Stimulated activated CD4-positive, alpha-beta T cell treated with anti-CD3 and anti-CD28 coated beads, Interleukin-15, amount 100 ng/mL, for 48 hours (primary cell): Measurements from ENCODE around the gene AFF3.
"Not testable (repeated sequence)": the region's sequence is repeated elsewhere in the genome, so short reads cannot be mapped to it uniquely, and the experiment has no call there.

Experiments used
- DNase-seq, 2 donors: peaks; one replicate each; pipeline ENCODE4 v3.0.0-alpha.2; 2020; ENCODE audit warnings: low read depth in 2 of 2

AFF3 gene

GRCh38 chr2:100145893-100146656 lies 3.7 kb upstream of the AFF3 start:
- no peak for DNase-seq

DNA sequence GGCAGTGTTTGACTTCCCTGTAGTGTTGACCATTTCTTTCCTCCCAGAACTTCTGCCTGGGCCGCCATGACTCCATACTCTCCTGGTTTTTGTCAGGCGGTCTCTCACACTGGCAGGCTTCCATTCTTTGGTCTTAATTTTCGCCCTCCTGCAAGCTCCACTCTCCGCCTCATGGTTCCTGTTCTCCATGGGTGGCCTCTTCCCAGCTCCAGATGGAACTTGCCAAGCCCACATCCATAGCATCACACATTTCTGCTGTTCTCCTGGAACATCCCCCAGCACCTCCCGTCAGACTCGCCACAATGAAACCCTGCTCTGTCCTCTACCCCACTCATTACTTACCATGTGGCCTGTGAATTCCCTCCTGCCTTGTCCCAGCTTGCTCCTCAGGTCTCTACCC lies 896 bp upstream of the AFF3 start:
- DNase-seq = no peak

DNA sequence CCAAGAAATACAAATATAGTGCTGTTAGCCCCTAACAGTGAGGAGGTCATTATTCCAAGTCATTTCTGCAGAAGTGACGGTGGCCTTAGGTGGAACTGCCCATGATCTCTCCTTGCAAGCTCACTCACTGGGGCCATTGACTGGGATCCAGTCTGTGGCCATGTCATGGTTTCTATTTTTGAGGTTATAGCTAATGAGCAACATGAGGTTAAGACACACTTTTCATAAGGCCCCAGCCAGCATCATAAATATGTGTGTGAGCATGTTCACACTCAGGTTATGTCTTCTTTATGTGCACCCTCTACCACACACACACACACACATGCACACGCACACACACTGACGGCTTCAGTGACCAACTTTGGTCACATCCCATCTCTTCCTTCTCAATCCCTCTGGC lies 484 bp downstream of the AFF3 start:
- DNase-seq = no peak

DNA sequence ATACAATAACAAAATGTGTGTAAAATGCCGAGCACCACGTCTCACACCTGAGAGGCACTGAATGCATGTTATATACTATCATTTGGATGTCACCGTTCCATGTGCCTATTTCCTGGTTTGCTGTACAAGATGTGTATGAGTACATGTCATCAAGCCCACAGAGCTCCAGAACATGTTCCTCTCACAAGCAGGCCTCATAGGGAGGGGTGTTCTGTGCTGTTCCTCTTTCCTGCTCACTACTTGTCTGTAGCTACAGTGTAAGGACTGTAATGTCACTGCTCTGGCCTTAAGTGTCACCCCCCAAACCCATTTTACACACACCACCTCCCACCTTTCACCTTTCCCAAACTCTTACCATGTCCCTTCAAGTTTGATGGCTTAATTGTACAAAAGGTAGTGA lies 1.8 kb downstream of the AFF3 start:
- DNase-seq = no peak

GRCh38 chr2:100137866-100138570 lies 4.4 kb downstream of the AFF3 start:
- DNase-seq = no peak

GRCh38 chr2:100137318-100137717 lies 5.1 kb downstream of the AFF3 start:
- DNase-seq = no peak

- no peak for DNase-seq
These were observed 6.1 kb downstream of the AFF3 start for GRCh38 chr2:100136310-100136709.

DNA sequence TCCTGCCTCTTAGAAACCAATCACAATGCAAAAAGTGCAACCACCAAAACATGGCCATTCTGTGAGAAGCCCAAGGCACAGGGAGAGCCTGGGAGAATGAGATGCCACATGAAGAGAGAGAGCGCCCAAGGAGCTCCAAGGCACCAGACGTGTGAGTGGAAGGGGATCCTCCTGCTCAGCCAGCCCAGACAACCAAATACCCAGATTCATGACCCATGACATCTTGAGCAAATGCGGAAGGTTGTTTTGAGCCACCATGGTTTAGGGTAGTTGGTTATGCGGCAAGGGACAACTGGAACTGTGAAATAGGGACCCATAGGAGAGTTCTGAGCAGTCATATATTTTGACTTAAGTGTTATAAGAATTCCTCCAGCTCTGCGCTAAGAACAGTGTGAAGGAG lies 7.0 kb downstream of the AFF3 start:
- no peak for DNase-seq

DNA sequence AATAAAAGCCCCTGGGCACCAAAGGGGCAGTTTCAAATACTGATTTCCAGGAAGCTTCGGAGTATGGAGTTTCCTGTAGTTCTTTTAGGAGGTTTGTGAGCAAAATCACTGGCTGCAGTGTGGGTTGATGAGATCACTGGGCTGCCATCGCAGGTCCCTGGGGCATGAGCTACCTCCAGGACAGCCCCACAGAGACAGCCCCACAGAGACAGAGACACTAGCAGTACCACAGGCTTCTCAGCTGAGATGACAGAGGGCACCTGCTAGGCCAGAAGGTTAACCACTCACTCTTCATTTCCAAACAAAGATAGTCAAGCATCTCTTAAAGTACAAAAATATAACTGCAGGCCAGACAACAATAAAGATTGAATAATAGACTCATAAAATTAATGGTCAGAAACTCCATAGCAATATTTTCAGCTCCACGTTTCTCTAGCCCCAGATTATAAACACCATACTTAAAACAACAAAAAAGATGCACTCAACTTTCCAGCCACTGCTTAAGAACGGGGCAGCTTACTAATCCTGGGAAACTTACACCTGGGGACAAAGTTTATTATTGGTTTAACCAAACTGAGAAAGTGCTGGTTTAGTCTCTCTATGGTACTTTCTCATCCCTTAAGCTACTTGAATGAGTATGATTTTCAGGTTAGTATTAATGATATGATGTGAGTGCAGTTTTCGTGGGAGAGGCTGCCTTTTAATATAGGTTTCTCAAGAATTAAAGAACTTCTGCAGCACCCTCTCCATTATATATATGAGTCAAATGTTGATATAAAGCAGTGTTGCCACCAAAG lies 11.6 kb downstream of the AFF3 start:
- no peak for DNase-seq

GRCh38 chr2:100126897-100127401 lies 15.4 kb downstream of the AFF3 start:
- DNase-seq = no peak

DNA sequence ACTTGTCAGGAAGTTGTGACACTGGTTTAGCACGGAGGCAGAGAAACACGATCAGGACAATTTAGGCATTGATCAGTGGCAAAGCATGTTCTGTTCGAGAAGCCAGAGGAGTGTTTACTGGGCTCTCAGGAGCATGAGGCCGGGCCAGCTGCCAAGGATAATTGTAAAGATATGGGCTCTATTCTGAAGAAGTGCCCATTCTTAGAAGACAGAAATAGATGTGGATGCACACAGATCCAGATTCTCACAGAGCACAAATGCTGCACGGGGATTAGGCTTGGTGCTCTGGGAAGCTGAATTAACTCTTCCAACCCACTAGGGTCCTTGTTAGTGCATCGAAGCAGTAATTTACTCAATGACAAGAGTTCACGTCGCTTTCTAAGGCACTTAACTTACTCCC lies 16.2 kb downstream of the AFF3 start:
- no peak for DNase-seq

- no peak for DNase-seq
These were observed 16.8 kb downstream of the AFF3 start for GRCh38 chr2:100125626-100126025.

DNA sequence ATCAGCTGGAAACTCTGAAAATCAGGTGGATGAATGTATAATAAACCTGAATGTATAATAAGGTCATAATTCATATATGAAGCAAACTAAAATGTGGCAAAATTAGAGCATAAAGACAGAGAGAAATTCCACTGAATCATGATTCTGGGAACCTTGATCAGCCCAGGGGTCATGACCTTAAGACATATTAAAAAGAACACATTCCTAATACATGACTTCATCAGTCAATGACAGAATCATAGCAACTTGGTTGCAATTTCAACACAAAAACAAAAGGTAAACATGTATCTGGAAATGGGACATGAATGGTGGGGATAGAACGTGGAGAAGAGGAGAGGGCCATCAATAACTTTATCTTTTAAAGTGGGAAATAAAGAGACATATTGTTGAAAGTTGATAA lies 17.6 kb downstream of the AFF3 start:
- DNase-seq = no peak

DNA sequence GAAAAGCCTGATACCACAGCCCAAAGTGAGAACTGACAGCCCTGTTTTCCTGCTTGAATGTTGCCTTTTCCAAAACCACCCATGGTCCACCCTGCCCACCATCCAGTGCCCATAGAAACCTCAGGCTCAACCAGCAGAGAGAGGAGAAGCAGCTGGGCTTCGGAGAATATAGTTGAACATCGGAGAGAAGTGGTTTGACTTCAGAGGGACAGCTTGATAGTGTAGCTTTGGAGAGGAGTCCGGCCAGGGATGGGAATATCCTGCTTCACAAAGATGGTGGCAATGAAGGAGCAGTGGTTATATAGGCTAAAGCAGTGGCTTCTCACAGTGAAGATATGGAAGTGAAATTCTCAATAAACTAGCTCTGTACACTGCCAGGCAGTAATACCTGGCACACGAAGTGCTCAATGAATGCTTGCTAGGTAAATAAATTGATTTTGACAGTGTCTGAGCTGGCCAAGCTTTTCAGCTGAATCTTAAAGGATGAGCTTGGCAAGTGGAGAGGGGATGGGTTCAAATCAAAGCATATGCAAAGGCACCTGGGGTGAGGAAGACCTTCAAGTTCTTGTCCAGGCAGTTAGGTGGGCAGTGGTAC lies 21.2 kb downstream of the AFF3 start:
- no peak for DNase-seq

- no peak for DNase-seq
These were observed 23.2 kb downstream of the AFF3 start for GRCh38 chr2:100119235-100119634.

DNA sequence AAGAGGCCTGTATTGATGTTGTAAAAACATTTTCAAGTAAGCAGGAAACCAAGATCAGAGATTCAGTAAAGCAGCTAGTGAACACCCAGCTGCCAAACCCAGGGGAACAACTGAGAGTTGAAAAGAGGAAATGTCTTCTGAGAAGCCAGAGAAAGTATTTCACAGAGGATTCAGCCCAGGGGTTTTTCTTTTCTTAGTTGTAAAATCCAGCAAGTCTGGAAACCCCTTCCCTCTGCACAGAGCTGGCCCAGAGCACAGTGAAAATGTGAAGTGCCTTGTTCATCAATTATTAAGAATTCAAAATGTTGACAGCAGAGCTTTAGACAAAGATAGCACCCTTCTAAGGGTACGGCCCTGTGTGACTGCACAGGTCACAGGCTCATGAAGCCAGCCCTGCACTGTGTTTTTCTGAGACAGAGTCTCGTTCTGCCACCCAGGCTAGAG lies 28.4 kb downstream of the AFF3 start:
- no peak for DNase-seq

DNA sequence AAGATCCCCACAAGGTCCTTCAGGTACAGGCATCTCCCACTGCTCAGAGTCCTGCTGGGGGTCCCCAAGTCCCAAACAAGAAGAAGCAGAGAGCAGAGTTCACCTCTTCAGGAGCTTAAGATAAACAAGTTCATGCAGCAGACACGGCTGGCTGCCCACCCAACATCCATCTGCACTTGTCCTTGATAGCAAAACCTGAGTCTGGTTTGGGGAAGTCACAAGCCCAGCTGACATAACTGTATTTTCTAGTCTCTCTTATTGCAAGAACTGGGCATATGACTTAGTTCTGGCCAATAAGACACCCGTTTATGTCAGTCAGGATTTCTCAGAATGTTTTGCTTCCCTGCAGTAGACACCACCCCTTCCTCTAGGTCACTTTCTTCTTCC lies 31.8 kb downstream of the AFF3 start:
- no peak for DNase-seq

DNA sequence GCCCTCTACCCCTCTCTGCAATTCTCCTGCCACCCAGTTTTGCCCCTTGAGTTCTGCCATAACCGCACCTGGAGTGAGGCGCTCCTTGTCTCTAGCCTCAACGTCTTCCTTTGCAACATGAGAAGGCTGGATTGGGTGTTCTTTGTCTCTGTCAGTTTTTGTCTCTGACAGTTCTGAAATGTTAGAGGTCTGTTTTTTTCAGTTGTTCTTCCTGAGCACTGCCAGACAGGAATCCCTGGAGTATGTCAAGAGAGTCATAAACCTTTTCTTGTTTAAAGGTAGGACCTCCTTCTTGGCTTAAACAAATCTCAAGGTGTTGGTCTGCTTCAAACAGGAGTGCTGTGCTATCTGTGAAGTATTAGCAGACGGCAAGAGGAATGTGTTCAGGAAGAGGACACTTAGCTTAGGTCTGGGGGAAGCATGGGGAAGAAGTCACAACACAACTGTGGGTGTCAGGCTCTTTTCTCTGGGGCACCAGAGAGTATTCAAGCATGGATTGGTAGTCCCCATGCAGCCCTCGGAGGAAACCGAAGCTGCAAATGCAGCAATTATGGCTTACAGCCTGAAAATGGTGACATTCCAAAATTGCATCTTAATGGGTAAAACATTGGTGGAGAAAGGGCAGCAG lies 32.3 kb downstream of the AFF3 start:
- DNase-seq = no peak

DNA sequence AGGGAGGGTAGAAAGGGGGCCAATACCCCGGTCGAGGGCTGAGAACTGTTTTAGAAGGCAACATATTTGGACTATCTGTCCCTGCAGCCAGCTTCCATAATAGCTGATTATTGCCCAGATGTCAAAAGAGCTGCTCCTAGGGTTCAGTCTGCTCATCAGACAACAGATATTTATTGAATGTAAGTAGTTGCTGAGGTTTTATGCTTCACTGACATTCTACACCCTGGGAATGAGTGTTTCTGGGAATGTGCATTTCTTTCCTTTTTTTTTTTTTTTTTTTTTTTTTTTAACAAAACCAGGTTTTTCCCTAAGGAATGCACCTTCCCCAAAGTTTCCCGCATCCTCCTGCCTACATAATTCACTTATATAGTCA lies 33.8 kb downstream of the AFF3 start:
- not testable (repeated sequence) for DNase-seq

DNA sequence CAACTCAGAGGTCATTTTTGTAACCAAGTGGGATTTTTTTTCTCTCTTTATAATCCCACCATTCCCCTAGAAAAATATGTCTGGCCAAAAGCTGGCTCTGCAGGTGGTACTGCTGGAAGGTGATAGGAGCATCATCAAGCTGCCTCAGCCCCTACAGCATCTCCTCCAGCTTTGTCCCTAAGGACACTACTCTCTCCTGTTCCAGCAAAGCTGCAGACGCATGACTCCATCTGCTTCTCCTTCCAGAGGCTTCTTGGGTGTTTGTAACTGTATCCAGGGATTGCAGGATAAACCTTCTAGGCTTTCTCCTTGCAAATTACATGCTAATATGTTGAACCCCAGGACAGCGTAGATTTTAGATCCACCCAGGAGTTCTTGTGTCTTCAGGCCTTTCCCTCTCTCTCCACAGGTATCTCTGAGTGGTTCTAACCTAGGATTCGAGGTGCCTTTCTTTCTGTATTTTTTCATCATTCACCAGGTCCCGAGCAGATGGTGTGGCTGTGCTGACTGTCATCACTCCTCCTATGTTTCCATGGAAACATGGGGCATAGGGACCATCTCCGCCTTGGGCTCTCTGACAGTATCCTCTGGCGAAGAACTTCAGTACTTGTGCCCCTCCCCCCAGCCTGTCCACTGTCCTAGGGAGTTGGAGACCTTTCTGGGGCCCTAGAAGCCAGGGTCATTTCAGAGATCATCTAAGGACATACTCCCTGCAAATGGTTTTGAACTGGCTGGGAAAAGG lies 34.3 kb downstream of the AFF3 start:
- no peak for DNase-seq

GRCh38 chr2:100107440-100107839 lies 35.0 kb downstream of the AFF3 start:
- no peak for DNase-seq
